Middle frontal gyrus (tissue), 1 donor: ENCODE data around the gene PRSS36.
"Not testable (repeated sequence)": the region's sequence is repeated elsewhere in the genome, so short reads cannot be mapped to it uniquely, and the experiment has no call there.

ENCODE experiments used
- DNase-seq: peaks from one replicate; pipeline ENCODE4 v3.0.0-alpha.2; 2015; ENCODE audit warnings: low spot score; ENCODE audit errors: extremely low spot score

The PRSS36 gene

GRCh38 chr16:31105677-31106213 is 44.1 kb downstream of the PRSS36 start:
- no peak for DNase-seq

- DNase-seq = not testable (repeated sequence)
Measured at GRCh38 chr16:31100876-31101641, 48.8 kb downstream of the PRSS36 start.

- DNase-seq = no peak
Measured at GRCh38 chr16:31099860-31100638, 49.8 kb downstream of the PRSS36 start.

DNA sequence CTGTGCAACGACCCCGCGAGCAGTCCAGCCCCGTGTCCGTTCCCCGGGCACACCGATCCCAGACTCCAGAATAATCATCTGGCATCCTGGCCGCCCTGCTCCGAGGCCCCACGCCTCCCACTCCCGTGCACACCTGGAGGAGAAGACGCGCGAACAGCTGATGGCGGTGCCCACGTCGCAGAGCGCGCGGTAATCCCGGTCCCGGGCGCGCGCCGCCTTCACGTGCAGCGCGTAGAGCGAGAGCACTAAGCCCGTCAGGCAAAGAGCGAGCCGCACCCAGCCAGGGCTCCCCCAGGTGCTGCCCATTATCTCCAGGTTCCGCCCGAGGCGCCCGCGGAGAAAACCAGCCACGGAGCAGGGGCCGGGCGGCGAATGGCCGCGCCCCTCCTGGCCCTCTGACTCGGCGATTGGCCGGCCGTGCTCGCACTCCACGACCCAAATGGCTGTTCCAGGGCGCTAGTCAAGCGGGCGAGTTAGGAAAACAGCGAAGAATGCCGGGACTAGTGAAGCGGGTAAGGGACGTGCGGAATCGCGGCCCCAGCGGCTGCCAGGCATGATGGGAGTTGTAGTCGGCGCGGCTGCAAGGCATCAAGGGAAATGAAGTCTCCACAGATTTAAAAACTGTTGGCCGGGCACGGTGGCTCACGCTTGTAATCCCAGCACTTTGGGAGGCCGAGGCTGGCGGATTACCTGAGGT is 55.3 kb downstream of the PRSS36 start, which contains the start of gene VKORC1:
Gene VKORC1 (minus strand): TSS at position 374 of the 697 bp plus-strand sequence. CDS start 68 bp downstream, at position 306.
- peak; percentile 91 for DNase-seq

GRCh38 chr16:31094088-31094423 is 55.8 kb downstream of the PRSS36 start:
- no peak for DNase-seq

- no peak for DNase-seq
Measured at GRCh38 chr16:31093132-31093703, 56.6 kb downstream of the PRSS36 start.

GRCh38 chr16:31092330-31092729 is 57.5 kb downstream of the PRSS36 start:
- no peak for DNase-seq

GRCh38 chr16:31090540-31090939 is 59.3 kb downstream of the PRSS36 start:
- DNase-seq = no peak

GRCh38 chr16:31089199-31089598 is 60.7 kb downstream of the PRSS36 start:
- no peak for DNase-seq
